Neural progenitor cell (in vitro differentiated cells): Measurements from ENCODE around the gene PRR15L.

Experiments
- EZH2phosphoT487 ChIP-seq: fragments of 200-600 bp; sonication (generic); IDR thresholded peaks from 2 replicates; pipeline ENCODE4 v1.6.1; 2017; ENCODE audit warnings: antibody characterized with exemption
- TF ChIP-seq, protein P1 (sequence below): fragments of 200-600 bp; sonication (generic); IDR thresholded peaks from 2 replicates; pipeline ENCODE4 v1.5.1; 2017; ENCODE audit warnings: antibody characterized with exemption, mild to moderate bottlenecking

DNA sequence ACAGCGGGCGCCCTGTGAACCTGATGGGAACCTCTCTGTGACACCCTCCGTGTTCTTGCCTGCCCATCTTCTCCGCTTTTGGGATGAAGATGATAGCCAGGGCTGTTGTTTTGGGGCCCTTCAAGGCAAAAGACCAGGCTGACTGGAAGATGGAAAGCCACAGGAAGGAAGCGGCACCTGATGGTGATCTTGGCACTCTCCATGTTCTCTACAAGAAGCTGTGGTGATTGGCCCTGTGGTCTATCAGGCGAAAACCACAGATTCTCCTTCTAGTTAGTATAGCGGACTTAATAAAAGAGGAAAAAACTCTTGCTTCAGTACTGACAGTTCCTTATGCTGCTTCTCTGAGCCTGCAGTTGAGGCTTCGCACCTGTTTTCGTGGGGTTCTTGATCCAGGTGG, 23.8 kb upstream of the PRR15L start:
- TF ChIP-seq EZH2phosphoT487 = no peak
- TF ChIP-seq, protein P1, sequence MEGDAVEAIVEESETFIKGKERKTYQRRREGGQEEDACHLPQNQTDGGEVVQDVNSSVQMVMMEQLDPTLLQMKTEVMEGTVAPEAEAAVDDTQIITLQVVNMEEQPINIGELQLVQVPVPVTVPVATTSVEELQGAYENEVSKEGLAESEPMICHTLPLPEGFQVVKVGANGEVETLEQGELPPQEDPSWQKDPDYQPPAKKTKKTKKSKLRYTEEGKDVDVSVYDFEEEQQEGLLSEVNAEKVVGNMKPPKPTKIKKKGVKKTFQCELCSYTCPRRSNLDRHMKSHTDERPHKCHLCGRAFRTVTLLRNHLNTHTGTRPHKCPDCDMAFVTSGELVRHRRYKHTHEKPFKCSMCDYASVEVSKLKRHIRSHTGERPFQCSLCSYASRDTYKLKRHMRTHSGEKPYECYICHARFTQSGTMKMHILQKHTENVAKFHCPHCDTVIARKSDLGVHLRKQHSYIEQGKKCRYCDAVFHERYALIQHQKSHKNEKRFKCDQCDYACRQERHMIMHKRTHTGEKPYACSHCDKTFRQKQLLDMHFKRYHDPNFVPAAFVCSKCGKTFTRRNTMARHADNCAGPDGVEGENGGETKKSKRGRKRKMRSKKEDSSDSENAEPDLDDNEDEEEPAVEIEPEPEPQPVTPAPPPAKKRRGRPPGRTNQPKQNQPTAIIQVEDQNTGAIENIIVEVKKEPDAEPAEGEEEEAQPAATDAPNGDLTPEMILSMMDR = no peak
